ENCODE data around the gene CRELD1. TPM values are rescaled to one million over a fixed set of nuclear protein-coding genes. Genes with fewer than 3 reads are reported as not detected.

CRELD1 gene
- total RNA-seq, 6 donors from 2014 or later: 31.7 to 72.3 (median 44.0) TPM

DNA sequence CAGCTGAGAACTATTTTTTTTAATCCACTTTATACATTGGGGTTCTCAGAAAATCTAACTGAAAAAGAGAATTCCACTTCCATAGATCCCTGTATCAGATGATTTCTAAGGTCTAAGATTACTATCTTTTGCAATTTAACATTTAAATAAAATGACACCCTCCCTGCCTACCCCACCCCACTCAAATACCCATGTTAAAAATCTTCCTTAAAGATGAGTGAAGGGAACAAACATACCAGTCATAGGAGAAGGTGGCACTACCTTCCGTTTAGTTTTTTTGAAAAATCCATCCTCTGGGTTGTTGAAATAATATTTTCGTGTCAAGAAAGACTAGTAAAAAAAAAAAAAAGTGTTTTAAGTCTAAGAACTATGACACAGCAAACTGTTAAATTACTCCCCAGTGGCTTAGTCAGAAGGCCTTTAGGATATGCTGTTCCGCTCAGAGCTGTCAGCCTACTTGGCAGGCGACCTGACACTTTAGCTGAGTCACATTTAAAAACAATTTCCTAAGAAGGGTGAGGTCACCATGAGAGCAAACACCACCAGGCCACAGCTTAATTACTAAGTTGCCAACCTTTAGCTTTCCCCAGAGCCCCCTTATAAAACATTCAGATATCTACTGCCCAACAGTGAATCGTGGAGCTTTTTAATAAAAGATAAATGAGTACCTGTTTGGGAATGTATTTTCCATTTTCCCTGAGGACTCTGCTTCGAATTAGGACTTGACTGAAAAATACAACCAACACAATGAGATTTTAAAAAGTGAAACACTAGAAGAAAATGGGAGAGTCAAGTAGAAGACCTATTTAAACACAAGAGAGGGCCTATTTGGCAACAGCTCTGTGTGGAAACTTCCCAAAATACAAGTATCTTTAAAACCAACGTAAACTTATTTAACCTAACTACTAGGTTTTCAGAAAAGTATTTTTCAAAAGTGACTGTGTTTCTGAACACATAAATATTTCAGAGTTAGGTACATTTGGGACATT, 43.4 kb downstream of the CRELD1 start:
- peak; percentile 95 to 96 for ATAC-seq (ENCODE audit: low FRiP score in 2 of 2)
- DNase-seq: peak in 1 of 2 donors; percentile 88
- peaks cover 8 to 71% (median 22%) of the 10 kb centered on the region in 4 donors for H3K36me3 ChIP-seq
- H3K4me3 ChIP-seq: peak overlapping the region in 1 of 4 donors; percentile 11
- H3K4me1 ChIP-seq: peaks cover 20 to 49% (median 37%) of the 10 kb centered on the region in 4 donors
- H3K27me3 ChIP-seq: no peaks in the 10 kb centered on the region
- 36 to 48% methylated on average over 7 of the region's 7 CpGs for WGBS, 2 donors
- peak overlapping the region; percentile 75 to 82 (median 82) for H3K27ac ChIP-seq
- H3K9me3 ChIP-seq: no peaks in the 10 kb centered on the region
- TF ChIP-seq, protein P1, sequence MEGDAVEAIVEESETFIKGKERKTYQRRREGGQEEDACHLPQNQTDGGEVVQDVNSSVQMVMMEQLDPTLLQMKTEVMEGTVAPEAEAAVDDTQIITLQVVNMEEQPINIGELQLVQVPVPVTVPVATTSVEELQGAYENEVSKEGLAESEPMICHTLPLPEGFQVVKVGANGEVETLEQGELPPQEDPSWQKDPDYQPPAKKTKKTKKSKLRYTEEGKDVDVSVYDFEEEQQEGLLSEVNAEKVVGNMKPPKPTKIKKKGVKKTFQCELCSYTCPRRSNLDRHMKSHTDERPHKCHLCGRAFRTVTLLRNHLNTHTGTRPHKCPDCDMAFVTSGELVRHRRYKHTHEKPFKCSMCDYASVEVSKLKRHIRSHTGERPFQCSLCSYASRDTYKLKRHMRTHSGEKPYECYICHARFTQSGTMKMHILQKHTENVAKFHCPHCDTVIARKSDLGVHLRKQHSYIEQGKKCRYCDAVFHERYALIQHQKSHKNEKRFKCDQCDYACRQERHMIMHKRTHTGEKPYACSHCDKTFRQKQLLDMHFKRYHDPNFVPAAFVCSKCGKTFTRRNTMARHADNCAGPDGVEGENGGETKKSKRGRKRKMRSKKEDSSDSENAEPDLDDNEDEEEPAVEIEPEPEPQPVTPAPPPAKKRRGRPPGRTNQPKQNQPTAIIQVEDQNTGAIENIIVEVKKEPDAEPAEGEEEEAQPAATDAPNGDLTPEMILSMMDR (IDR thresholded peaks at IDR 0.05): no peak
- TF ChIP-seq POLR2AphosphoS5 (IDR thresholded peaks at IDR 0.05) (peak; percentile 51 to 61), POLR2A (IDR thresholded peaks at IDR 0.05) (peak in 1 of 4 donors; percentile 6)

DNA sequence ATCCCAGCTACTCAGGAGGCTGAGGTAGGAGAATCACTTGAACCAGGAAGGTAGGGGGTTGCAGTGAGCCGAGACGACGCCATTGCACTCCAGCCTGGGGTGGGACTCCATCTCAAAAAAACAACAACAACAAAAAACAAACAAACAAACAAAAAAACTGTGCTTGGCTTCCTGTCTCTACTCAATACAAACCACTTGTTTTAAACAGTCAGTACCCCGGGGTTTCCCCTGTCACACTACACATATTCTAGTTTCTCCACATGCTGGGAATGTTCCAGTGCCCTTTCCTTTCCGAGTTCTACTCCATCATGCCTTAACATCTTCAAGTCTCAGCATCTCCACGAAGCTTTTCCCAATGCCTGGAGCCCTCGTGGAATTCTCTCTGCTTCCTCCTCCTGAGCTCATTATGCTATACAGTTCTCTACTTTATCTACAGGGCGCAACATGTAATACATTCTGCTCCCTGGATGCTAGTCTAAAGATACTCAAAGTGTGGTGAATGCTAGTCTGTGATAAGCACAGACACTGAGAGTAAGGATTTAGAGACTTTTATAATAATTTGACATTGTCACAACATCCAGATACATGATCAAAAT, 45.2 kb downstream of the CRELD1 start:
- no peak overlapping the region for H3K4me3 ChIP-seq
- H3K4me1 ChIP-seq: peaks cover 20 to 58% (median 46%) of the 10 kb centered on the region in 4 donors
- ATAC-seq (ENCODE audit: low FRiP score in 2 of 2) (no peak), DNase-seq (no peak)
- WGBS, 2 donors: 78 to 83% methylated on average over 8 of the region's 8 CpGs
- H3K27ac ChIP-seq: peak overlapping the region; percentile 41 to 82 (median 72)
- TF ChIP-seq POLR2A (IDR thresholded peaks at IDR 0.05) (no peak), EP300 (IDR thresholded peaks at IDR 0.05) (no peak), POLR2AphosphoS5 (IDR thresholded peaks at IDR 0.05) (no peak)
- TF ChIP-seq, protein P1 (IDR thresholded peaks at IDR 0.05): no peak
- no peaks in the 10 kb centered on the region for H3K27me3 ChIP-seq
- peaks cover 0 to 58% (median 6%) of the 10 kb centered on the region in 4 donors for H3K36me3 ChIP-seq
- H3K9me3 ChIP-seq: no peaks in the 10 kb centered on the region

DNA sequence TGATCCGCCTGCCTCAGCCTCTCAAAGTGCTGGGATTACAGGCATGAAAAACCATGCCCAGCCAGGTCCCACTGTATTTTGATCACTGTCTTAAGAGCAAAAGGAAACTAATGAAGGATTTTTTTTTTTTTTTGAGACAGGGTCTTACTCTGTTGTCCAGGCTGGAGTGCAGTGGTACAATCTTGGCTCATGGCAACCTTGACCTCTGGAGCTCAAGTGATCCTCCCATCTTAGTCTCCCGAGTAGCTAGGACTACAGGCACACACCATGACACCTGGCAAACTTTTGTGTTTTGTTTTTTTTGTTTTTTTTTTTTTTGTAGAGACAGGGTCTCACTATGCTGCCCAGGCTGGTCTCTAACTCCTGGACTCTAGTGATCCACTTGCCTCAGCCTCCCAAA, 46.6 kb downstream of the CRELD1 start:
- Histone ChIP-seq H3K27me3 (no peaks in the 10 kb centered on the region), H3K36me3 (peaks cover 0 to 50% (median 3%) of the 10 kb centered on the region in 4 donors), H3K27ac (peak overlapping the region in 2 of 4 donors; percentile 39 to 55), H3K4me3 (no peak overlapping the region), H3K4me1 (peaks cover 30 to 68% (median 55%) of the 10 kb centered on the region in 4 donors), H3K9me3 (no peaks in the 10 kb centered on the region)
- 98 to 100% methylated on average over 2 of the region's 2 CpGs for WGBS, 2 donors
- TF ChIP-seq POLR2AphosphoS5 (IDR thresholded peaks at IDR 0.05) (no peak), POLR2A (IDR thresholded peaks at IDR 0.05) (no peak), EP300 (IDR thresholded peaks at IDR 0.05) (no peak)
- TF ChIP-seq, protein P1 (IDR thresholded peaks at IDR 0.05): no peak
- ATAC-seq (ENCODE audit: low FRiP score in 2 of 2) (no peak), DNase-seq (no peak)

DNA sequence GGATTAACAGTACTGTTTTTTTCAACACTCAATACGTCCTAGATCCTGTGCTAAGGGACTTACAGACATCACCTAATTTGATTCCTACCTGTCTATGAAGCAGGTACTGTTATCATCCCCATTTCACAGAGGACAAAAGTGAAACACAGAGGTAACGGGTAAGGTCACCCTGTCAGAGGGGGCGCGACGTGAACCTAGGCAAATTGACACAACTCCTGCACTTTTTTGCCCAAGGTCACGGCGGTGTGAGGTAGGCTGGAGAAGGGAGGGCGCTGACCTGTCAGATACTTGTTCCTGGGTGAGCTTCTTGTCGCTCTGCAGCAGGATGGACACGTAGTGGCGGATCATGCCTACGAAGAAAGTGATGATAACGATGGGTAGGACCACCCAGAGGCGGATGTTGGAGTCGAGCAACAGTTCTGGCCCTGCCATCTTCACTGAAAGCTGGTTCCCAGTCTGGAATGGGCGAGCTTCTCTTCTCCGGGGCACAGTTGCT, 52.6 kb downstream of the CRELD1 start:
- peak; percentile 50 to 70 for ATAC-seq (ENCODE audit: low FRiP score in 2 of 2)
- H3K27me3 ChIP-seq: no peaks in the 10 kb centered on the region
- H3K36me3 ChIP-seq: peaks cover 0 to 15% (median 0%) of the 10 kb centered on the region in 4 donors
- no peak for DNase-seq
- peak overlapping the region; percentile 74 to 90 (median 82) for H3K27ac ChIP-seq
- H3K9me3 ChIP-seq: no peaks in the 10 kb centered on the region
- TF ChIP-seq POLR2A (IDR thresholded peaks at IDR 0.05) (no peak), EP300 (IDR thresholded peaks at IDR 0.05) (no peak)
- H3K4me3 ChIP-seq: peak overlapping the region; percentile 59 to 98 (median 90)
- H3K4me1 ChIP-seq: peaks cover 26 to 43% (median 36%) of the 10 kb centered on the region in 4 donors
- 1 to 2% methylated on average over 10 to 17 of the region's 17 CpGs for WGBS, 2 donors
